Measurements from ENCODE around the gene IL6ST.
"Not testable (repeated sequence)": the region's sequence is repeated elsewhere in the genome, so short reads cannot be mapped to it uniquely, and the experiment has no call there.

The IL6ST gene

GRCh38 chr5:55982957-55983381, 11.8 kb downstream of the IL6ST start:
- in situ Hi-C loops (cut with MboI; ENCODE audit: low sequenced_read_pairs): loop anchor here (25.0 kb wide), 1 partner anchor 204 kb away; no protein-coding TSS in a partner anchor

DNA sequence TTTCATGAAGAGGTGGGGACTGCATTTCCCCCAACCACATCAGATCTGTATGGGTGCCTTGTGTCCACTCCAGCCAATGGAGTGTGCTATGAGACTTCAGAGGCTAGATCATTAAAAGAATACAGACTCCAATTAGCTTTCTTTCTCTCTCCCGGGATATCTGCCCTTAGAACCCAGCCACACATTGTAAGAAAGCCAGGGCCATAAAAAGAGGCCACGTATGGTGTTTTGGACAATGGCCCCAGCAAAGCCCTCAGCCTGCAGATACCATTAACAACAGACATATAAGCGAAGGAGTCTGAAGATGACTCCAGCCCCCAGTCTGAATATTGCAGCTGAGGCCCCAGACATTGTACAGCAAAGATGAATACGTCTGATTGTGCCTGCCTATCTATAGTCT, 21.5 kb downstream of the IL6ST start:
- in situ Hi-C loops (cut with MboI; ENCODE audit: low sequenced_read_pairs): no loop called here

GRCh38 chr5:55969956-55970355, 24.8 kb downstream of the IL6ST start:
- in situ Hi-C loops (cut with MboI; ENCODE audit: low sequenced_read_pairs): no loop called here

DNA sequence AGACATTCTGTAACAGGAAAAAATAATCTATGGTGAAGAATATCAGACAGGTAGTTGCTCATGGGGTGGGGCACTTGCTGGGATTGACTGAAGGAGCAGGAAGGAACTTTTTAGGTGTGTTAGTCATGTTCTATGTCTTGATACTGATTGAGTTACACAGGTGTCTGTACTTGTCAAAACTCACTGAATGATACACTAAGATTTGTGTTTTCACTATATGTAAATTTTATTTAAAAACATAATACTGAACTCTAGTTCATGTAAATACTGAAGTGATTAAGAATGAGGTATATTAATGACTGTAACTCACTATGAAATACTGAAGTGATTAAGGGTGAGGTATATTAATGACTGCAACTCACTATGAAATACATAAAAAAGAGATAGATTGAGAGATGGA, 28.5 kb downstream of the IL6ST start:
- in situ Hi-C loops (cut with MboI; ENCODE audit: low sequenced_read_pairs): no loop called here

- in situ Hi-C loops (cut with MboI; ENCODE audit: low sequenced_read_pairs): no loop called here
Observed at GRCh38 chr5:55965525-55965924, 29.2 kb downstream of the IL6ST start.

DNA sequence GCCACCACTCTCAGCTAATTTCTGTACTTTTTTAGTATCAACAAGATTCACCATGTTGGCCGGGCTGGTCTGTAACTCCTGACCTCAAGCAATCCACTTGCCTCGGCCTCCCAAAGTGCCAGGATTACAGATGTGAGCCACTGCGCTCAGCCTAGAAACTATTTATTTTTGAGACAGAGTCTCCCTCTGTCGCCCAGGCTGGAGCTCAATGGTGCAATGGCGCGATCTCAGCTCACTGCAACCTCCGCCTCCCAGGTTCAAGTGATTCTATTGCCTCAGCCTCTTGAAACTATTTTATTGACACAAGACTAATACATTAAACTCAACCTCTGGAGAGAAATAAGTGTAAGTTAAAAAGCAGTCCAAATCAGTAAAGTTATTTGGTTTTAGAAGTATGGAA, 34.0 kb downstream of the IL6ST start:
- in situ Hi-C loops (cut with MboI; ENCODE audit: low sequenced_read_pairs): no loop called here

- in situ Hi-C loops (cut with MboI; ENCODE audit: low sequenced_read_pairs): no loop called here
Observed at GRCh38 chr5:55959208-55959607, 35.6 kb downstream of the IL6ST start.

DNA sequence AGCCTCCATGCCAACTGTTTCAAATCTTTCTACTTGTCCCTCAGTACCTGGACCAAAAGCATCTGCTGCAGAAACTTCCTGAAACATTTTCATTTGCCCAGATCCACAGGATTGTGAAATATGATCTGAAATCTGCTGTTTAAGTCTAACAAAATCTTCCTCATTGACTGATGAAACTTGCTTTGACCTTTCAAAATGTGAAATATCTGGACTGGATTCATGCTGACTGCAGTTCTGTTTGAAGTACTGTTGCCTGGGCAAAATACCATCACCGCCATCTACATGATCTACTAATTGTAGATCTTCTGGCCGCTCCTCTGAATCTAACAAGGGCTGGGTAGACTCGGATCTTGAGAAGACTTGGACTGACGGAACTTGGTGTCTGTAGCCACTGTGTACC, 53.6 kb downstream of the IL6ST start:
- in situ Hi-C loops (cut with MboI; ENCODE audit: low sequenced_read_pairs): not testable (repeated sequence)

GRCh38 chr5:55937598-55937997, 57.2 kb downstream of the IL6ST start:
- in situ Hi-C loops (cut with MboI; ENCODE audit: low sequenced_read_pairs): not testable (repeated sequence)

DNA sequence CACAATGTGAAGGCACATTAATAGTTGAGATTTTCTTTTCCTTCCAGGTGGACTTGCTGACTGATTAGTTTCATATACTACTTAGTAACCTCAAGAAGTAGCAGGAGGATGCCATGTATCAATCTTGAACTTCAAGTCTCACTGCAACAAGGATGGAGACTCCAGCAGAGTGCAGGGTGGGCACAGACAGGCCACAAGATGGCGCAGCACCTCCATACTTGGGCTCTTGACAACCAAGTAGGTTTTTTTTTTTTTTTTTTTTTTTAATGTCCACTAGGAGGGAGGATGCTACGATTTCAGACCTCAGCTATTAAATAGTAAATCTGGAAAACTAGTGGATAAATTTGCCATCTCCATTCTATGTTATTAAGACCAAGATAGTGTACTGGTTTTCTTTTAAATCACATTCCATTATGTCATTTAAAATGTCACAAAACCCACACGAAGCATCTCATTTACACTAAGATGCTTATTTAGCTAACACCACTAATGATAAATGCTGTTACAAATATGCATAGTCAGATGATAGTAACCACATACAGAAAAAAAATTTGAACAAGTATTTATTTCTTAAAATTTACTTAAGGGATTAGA, 58.6 kb downstream of the IL6ST start:
- in situ Hi-C loops (cut with MboI; ENCODE audit: low sequenced_read_pairs): no loop called here

- in situ Hi-C loops (cut with MboI; ENCODE audit: low sequenced_read_pairs): no loop called here
Observed at GRCh38 chr5:55935371-55935770, 59.4 kb downstream of the IL6ST start.

- in situ Hi-C loops (cut with MboI; ENCODE audit: low sequenced_read_pairs): no loop called here
Observed at GRCh38 chr5:55934720-55935119, 60.0 kb downstream of the IL6ST start.

DNA sequence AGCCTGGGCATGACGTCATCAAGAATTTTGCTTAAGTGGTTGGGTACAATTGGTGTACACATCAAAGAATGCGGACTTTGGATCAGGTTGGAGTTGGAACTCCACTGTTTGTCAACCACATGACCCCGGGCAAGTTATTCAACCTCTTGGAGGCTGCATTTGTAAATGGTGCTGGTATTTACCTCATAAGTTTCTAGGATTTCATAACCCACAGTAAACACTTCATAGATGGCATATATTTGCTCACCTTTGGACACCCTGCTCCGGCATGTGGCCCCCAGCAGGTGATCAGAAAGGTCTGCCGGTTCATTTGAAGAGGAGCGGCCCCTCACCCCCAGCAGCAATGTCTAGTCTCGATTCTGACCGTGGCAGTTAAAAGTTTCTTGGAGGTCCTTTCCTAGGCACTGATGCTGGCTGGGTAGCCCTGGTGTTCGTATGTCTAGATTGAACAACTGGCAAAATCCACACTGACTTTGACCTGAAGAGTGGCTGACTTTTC, 60.6 kb downstream of the IL6ST start:
- in situ Hi-C loops (cut with MboI; ENCODE audit: low sequenced_read_pairs): no loop called here

- in situ Hi-C loops (cut with MboI; ENCODE audit: low sequenced_read_pairs): no loop called here
Observed at GRCh38 chr5:55933377-55934114, 61.2 kb downstream of the IL6ST start.

GRCh38 chr5:55932700-55933099, 62.1 kb downstream of the IL6ST start:
- in situ Hi-C loops (cut with MboI; ENCODE audit: low sequenced_read_pairs): no loop called here

GRCh38 chr5:55929020-55929799, 65.6 kb downstream of the IL6ST start:
- in situ Hi-C loops (cut with MboI; ENCODE audit: low sequenced_read_pairs): no loop called here

DNA sequence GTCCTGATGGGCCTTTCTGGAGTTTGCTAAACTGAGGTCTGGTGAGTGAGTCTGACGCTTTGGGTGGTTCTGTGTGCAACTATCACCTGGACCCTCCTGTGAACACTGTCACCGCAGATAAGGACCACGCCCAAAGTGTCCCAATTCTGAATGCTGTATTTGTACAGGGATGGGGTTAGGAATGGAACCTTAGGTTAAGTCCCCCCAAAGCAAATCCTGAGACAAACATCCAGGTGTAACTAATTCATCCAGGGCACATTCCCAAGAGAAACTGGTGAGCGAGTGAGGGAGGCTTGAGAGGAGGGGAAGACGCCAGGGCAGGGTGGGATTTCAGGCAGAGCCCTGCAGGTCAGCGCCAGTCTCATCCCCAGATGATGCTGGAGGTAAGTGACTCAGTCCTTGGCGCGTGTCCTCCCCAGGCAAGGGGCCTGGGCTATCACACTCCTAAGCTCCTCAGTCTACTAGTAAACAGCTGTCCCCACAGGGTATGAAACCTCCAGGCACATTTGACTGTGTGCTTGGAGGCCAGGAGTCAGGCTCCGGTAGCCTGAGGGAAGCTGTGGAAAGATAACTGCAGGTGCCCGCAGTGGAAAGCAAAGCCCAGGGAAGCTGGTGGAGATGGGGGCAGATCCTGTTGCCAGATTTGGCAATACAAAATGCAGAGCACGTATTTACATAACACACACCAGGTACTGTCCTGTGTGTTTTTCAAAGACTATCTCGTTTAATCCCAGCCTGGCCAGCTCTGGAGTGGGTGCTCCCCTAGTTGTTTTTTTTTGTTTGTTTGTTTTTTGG, 66.7 kb downstream of the IL6ST start:
- in situ Hi-C loops (cut with MboI; ENCODE audit: low sequenced_read_pairs): no loop called here

DNA sequence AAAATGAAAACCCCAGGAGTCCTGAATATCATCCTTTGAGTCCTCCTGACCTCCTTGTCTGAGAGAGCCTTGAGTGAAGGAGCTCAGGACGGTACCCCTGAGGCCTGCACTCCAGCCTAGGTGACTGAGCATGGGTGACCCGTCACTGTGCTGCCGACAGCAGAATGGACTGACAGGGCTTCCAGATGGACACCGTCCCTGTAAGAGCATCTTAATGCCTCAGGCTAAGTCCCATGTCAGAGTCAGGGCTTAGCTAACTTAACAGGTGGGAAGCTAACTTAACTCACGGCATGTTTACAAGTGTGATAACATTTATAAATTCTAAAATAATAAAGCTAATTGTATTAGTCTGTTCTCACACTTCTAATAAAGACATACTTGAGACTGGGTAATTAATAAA, 68.3 kb downstream of the IL6ST start:
- in situ Hi-C loops (cut with MboI; ENCODE audit: low sequenced_read_pairs): no loop called here

- in situ Hi-C loops (cut with MboI; ENCODE audit: low sequenced_read_pairs): no loop called here
Observed at GRCh38 chr5:55925712-55926111, 69.1 kb downstream of the IL6ST start.

DNA sequence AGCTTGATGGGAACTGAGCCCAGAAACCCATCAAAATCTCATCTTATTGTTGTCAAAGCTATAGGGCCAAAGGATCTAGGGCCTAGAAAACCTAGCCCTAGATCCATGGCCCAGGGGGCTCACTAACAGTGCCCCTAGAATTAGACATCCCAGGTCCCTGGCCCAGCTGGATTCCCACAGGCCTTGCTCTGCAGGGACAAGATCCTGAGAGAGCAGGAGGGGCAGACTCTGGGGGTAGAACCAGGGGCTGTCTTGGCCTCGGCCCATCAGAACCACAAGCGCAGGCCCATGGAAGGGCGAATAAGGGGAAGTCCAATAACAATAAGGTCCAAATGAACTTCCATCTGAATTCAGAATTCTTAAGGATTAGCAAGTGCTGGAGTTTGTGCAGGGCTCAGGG, 69.6 kb downstream of the IL6ST start:
- in situ Hi-C loops (cut with MboI; ENCODE audit: low sequenced_read_pairs): no loop called here

DNA sequence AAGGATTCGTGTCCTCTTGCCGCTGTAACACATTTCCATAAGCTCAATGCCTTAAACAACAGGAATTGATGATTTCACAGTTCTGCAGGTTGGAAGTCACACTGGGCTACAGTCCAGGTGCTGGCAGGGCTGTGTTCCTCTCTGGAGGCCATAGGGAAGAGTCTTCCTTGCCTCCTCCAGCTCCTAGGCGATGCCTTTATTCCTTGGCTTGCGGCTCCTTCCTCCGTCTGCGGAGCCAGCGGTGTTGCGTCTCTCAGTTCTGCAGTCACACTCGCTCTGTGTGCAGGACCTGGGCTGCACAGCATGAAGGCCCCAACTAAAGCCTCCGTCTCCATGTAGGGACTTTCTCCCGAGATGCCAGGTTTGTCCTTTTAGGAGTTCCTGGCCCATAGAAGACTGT, 70.0 kb downstream of the IL6ST start:
- in situ Hi-C loops (cut with MboI; ENCODE audit: low sequenced_read_pairs): no loop called here

Measured in HL-60/S4 (cell line).